GM21367 (cell line): ENCODE results near the gene CAST.
A peak's percentile ranks its signal among the peaks of the same experiment; 100 is the strongest.

ENCODE experiments used
- ATAC-seq: cut with Tn5 transposase; IDR thresholded peaks from one replicate; pipeline ENCODE4 v1.9.1; 2021; ENCODE audit not compliant: unreplicated experiment

The CAST gene

DNA sequence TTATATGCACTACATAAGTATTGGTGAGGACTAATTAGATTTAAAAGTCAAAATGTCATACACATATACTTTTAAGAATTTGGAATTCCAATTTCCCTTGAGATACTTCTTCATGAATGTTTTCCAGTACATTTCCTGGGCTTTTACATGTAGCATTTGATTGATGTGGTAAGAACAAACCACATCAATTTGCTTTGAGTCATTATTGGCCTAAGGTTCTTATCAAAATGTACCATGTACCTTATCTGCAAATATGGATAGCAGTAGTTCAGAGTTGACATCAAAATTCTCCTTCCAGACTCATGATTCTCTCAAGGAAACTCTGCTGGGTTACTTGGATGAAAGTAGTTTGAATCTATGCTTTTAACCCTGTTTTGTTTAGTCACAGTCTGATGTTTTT lies 2.5 kb downstream of the CAST start:
- ATAC-seq: no peak

GRCh38 chr5:96668725-96669124 lies 6.5 kb downstream of the CAST start:
- no peak for ATAC-seq

- ATAC-seq: no peak
These were observed 7.7 kb downstream of the CAST start for GRCh38 chr5:96669909-96670308.

GRCh38 chr5:96671441-96671840 lies 9.3 kb downstream of the CAST start:
- ATAC-seq: no peak

DNA sequence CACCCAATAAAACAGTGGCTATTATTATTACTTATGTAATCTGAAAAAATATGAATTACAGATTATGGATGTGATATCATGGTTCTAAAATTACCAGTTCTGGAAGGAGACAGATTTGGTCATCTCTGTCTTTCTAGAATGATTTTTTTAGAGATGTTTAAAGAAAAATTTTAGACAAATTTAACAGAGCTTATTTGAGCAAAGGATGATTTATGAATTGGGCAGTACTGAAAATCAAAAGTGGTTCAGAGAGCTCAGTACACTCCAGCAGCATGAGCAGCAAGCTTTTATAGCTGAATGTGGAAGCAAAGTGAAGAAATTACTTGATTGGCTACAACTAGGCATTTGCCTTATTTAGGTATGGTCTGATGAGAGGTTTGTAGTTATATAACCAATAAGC lies 11.0 kb downstream of the CAST start:
- ATAC-seq: no peak

- no peak for ATAC-seq
These were observed 13.7 kb downstream of the CAST start for GRCh38 chr5:96675882-96676281.

- ATAC-seq: no peak
These were observed 15.3 kb downstream of the CAST start for GRCh38 chr5:96677496-96677895.

GRCh38 chr5:96679293-96679692 lies 17.1 kb downstream of the CAST start:
- ATAC-seq: no peak

GRCh38 chr5:96680759-96681470 lies 18.7 kb downstream of the CAST start:
- ATAC-seq: no peak

GRCh38 chr5:96683392-96683791 lies 21.2 kb downstream of the CAST start:
- ATAC-seq: no peak

DNA sequence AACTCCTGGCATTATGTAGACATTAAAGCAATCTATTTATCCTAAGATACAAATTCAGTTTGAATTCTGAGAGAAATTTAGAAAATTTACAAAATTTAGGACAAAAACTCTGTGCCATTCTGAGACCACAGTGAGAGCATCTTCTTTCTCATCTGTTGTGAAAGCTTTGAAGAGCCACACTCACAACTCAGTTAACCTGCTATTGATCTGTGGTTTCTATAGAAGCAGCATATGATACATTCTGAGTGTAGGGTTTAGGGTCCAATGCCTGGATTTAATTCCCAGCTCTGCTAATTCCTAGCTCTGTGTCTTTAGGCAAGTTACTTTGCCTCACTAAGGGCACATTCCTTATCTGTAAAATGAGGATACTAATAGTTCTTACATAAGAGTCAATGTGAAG lies 21.6 kb downstream of the CAST start:
- ATAC-seq: no peak

- ATAC-seq: no peak
These were observed 24.9 kb downstream of the CAST start for GRCh38 chr5:96687080-96687479.

DNA sequence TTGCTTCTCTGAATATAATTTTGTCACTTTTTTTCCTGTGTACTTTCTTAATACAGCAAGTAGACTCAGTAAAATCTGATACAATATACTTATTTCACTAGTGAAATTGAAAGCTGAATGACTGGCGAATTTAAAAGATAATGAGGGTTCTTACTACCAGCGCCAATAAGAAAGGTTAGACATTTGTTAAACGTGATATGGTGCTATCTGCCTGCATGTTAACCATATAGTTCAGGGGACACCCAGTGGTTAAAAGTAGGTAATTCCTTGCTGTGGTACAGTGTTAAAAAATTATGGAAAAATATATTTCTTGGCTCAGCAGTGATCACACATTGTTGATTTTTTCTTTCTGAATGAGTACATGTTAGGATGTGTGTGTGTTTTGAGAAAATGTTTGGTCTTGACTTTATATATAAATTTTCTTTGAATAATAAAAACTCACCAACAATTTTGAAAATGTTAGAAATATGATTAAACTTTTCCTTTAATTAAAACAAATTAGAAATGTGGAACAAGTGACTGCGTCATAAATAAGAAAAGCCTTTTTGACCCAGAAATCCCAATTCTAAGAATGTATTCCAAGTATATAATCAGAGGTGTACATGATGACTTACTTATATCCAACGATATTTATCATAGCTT lies 25.8 kb downstream of the CAST start:
- peak; percentile 81 for ATAC-seq

- ATAC-seq: no peak
These were observed 28.7 kb downstream of the CAST start for GRCh38 chr5:96690861-96691260.

GRCh38 chr5:96691503-96692303 lies 29.5 kb downstream of the CAST start:
- no peak for ATAC-seq

GRCh38 chr5:96692441-96692840 lies 30.3 kb downstream of the CAST start:
- ATAC-seq: no peak

- ATAC-seq: no peak
These were observed 37.1 kb downstream of the CAST start for GRCh38 chr5:96699186-96699820.

GRCh38 chr5:96702503-96703383 lies 40.6 kb downstream of the CAST start:
- peak; percentile 49 for ATAC-seq

- ATAC-seq: peak; percentile 86
These were observed 41.3 kb downstream of the CAST start for GRCh38 chr5:96703384-96703920.

DNA sequence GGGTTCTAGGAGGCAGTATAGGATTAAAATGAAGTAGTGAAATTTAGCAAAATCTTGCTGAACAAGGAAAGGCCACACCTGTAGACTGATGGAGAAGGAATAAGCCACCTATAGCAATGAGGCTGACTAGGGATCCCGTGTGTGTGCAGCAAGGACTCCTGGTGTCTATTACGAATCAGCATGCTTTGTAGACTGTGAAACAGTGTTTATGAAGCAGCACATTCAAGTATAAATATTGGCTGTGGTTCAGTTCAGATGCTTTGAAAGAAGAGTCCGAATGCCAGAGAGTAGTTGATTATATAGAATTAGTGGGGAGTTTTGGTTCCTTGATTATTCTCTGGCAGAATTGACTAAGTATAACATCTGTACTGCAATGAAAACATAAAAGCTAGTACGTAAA lies 41.8 kb downstream of the CAST start:
- ATAC-seq: no peak
